ENCODE data around the gene CDC23. TPM values are rescaled to one million over a fixed set of nuclear protein-coding genes. Genes with fewer than 3 reads are reported as not detected.
A peak's percentile ranks its signal among the peaks of the same experiment; 100 is the strongest.
"Not testable (repeated sequence)": the region's sequence is repeated elsewhere in the genome, so short reads cannot be mapped to it uniquely, and the experiment has no call there.

CDC23 gene
- total RNA-seq, 2 experiments from 2014 or later: 34.0 to 38.1 TPM

- Mint-ChIP-seq H3K4me3 (peak overlapping the region; percentile 92), H3K36me3 (ENCODE audit: low read depth) (peaks cover 11% of the 10 kb centered on the region), H3K27ac (peak overlapping the region; percentile 94), H3K9me3 (ENCODE audit: low read depth) (no peaks in the 10 kb centered on the region), H3K4me1 (peaks cover 20% of the 10 kb centered on the region), H3K27me3 (no peaks in the 10 kb centered on the region)
- DNase-seq (peak; percentile 42), ATAC-seq (peak; percentile 34)
- intact Hi-C loops (cut with DNase I, micrococcal nuclease): loop anchor here (1.0 to 10.0 kb wide), 15 partner anchors 34 to 1892 kb away; partner anchors contain the start of genes BRD8 (in 2 of the 2), FAM53C (in 2 of the 2), CDC25C (in 1 of the 2) and ETF1 (in 1 of the 2)
- POLR2A ChIA-PET: interaction anchor here (1.0 to 2.2 kb wide), 6 partner anchors 24 to 330 kb away, joined by 3 to 10 read pairs (median 5); partner anchors contain the start of genes CDC25C, ETF1, KDM3B and KIF20A
- CTCF ChIA-PET: interaction anchor here (0.6 to 2.5 kb wide), 11 partner anchors 10 to 197 kb away, joined by 3 to 18 read pairs (median 3); partner anchors contain the start of genes BRD8, CDC25C, KDM3B and KIF20A
Observed at GRCh38 chr5:138212828-138213160, 329 bp downstream of the CDC23 start.

GRCh38 chr5:138210985-138211384, 2.1 kb downstream of the CDC23 start:
- H3K4me3 Mint-ChIP-seq: peak overlapping the region; percentile 1
- H3K36me3 Mint-ChIP-seq (ENCODE audit: low read depth): peaks cover 13% of the 10 kb centered on the region
- ChIA-PET POLR2A (interaction anchor here (0.6 kb wide), 1 partner anchor 143 kb away, joined by 3 read pairs; no protein-coding TSS in a partner anchor), CTCF (no interaction called here)
- H3K27ac Mint-ChIP-seq: no peak overlapping the region
- intact Hi-C loops (cut with DNase I, micrococcal nuclease): loop anchor here (5.0 to 10.0 kb wide), 4 partner anchors 126 to 1894 kb away; partner anchors contain the start of gene FAM53C (in 1 of the 2)
- no peak for DNase-seq
- H3K27me3 Mint-ChIP-seq: no peaks in the 10 kb centered on the region
- no peaks in the 10 kb centered on the region for H3K9me3 Mint-ChIP-seq (ENCODE audit: low read depth)
- H3K4me1 Mint-ChIP-seq: peaks cover 20% of the 10 kb centered on the region
- ATAC-seq: no peak

GRCh38 chr5:138193859-138194258, 19.3 kb downstream of the CDC23 start:
- H3K4me3 Mint-ChIP-seq; H3K27me3 Mint-ChIP-seq; POLR2A ChIA-PET; ATAC-seq; H3K4me1 Mint-ChIP-seq; DNase-seq; CTCF ChIA-PET; intact Hi-C loops (cut with DNase I, micrococcal nuclease); H3K9me3 Mint-ChIP-seq (ENCODE audit: low read depth); H3K27ac Mint-ChIP-seq: not testable (repeated sequence)
- H3K36me3 Mint-ChIP-seq (ENCODE audit: low read depth): peaks cover 35% of the 10 kb centered on the region

- no peaks in the 10 kb centered on the region for H3K4me1 Mint-ChIP-seq
- ChIA-PET CTCF (no interaction called here), POLR2A (no interaction called here)
- peaks cover 40% of the 10 kb centered on the region for H3K36me3 Mint-ChIP-seq (ENCODE audit: low read depth)
- ATAC-seq: no peak
- no peak for DNase-seq
- H3K27me3 Mint-ChIP-seq: no peaks in the 10 kb centered on the region
- no peak overlapping the region for H3K4me3 Mint-ChIP-seq
- H3K27ac Mint-ChIP-seq: no peak overlapping the region
- intact Hi-C loops (cut with DNase I, micrococcal nuclease): no loop called here
- no peaks in the 10 kb centered on the region for H3K9me3 Mint-ChIP-seq (ENCODE audit: low read depth)
Observed at GRCh38 chr5:138192826-138193225, 20.3 kb downstream of the CDC23 start.

GRCh38 chr5:138188626-138189025, 24.5 kb downstream of the CDC23 start:
- CTCF ChIA-PET: interaction anchor here (0.6 kb wide), 1 partner anchor 162 kb away, joined by 3 read pairs; no protein-coding TSS in a partner anchor
- DNase-seq: no peak
- no peak overlapping the region for H3K4me3 Mint-ChIP-seq
- intact Hi-C loops (cut with DNase I, micrococcal nuclease): no loop called here
- POLR2A ChIA-PET: interaction anchor here (1.0 to 1.6 kb wide), 2 partner anchors 10 to 24 kb away, joined by 3 to 4 read pairs; partner anchors contain the start of genes CDC23 and KIF20A
- no peak overlapping the region for H3K27ac Mint-ChIP-seq
- ATAC-seq: no peak
- H3K4me1 Mint-ChIP-seq: no peaks in the 10 kb centered on the region
- H3K9me3 Mint-ChIP-seq (ENCODE audit: low read depth): no peaks in the 10 kb centered on the region
- H3K27me3 Mint-ChIP-seq: no peaks in the 10 kb centered on the region
- H3K36me3 Mint-ChIP-seq (ENCODE audit: low read depth): peaks cover 54% of the 10 kb centered on the region

GRCh38 chr5:138186002-138186447, 27.1 kb downstream of the CDC23 start:
- intact Hi-C loops (cut with DNase I, micrococcal nuclease): no loop called here
- H3K36me3 Mint-ChIP-seq (ENCODE audit: low read depth): peaks cover 56% of the 10 kb centered on the region
- no peak overlapping the region for H3K27ac Mint-ChIP-seq
- ChIA-PET CTCF (interaction anchor here (0.6 kb wide), 2 partner anchors 18 to 166 kb away, joined by 3 read pairs; no protein-coding TSS in a partner anchor), POLR2A (interaction anchor here (0.8 kb wide), 1 partner anchor 267 kb away, joined by 4 read pairs; no protein-coding TSS in a partner anchor)
- H3K4me3 Mint-ChIP-seq: no peak overlapping the region
- H3K4me1 Mint-ChIP-seq: peaks cover 3% of the 10 kb centered on the region
- H3K27me3 Mint-ChIP-seq: no peaks in the 10 kb centered on the region
- ATAC-seq: no peak
- DNase-seq: no peak
- H3K9me3 Mint-ChIP-seq (ENCODE audit: low read depth): no peaks in the 10 kb centered on the region

GRCh38 chr5:138182808-138183207, 30.3 kb downstream of the CDC23 start:
- Mint-ChIP-seq H3K9me3 (ENCODE audit: low read depth) (no peaks in the 10 kb centered on the region), H3K4me1 (peaks cover 8% of the 10 kb centered on the region), H3K27ac (no peak overlapping the region), H3K4me3 (no peak overlapping the region), H3K36me3 (ENCODE audit: low read depth) (peaks cover 49% of the 10 kb centered on the region), H3K27me3 (no peaks in the 10 kb centered on the region)
- ATAC-seq: no peak
- no peak for DNase-seq
- intact Hi-C loops (cut with DNase I, micrococcal nuclease): no loop called here
- ChIA-PET POLR2A (interaction anchor here (0.6 to 1.2 kb wide), 2 partner anchors 31 to 299 kb away, joined by 4 to 6 read pairs; no protein-coding TSS in a partner anchor), CTCF (interaction anchor here (0.5 kb wide), 1 partner anchor 321 kb away, joined by 3 read pairs; no protein-coding TSS in a partner anchor)

GRCh38 chr5:138180841-138181240, 32.3 kb downstream of the CDC23 start:
- DNase-seq: no peak
- H3K9me3 Mint-ChIP-seq (ENCODE audit: low read depth): no peaks in the 10 kb centered on the region
- ATAC-seq: no peak
- H3K27ac Mint-ChIP-seq: no peak overlapping the region
- H3K36me3 Mint-ChIP-seq (ENCODE audit: low read depth): peaks cover 50% of the 10 kb centered on the region
- no peak overlapping the region for H3K4me3 Mint-ChIP-seq
- POLR2A ChIA-PET: no interaction called here
- intact Hi-C loops (cut with DNase I, micrococcal nuclease): loop anchor here in 1 of 2 experiments (1.0 kb wide), 1 partner anchor 230 kb away; no protein-coding TSS in a partner anchor
- H3K27me3 Mint-ChIP-seq: no peaks in the 10 kb centered on the region
- CTCF ChIA-PET: interaction anchor here (4.4 kb wide), 1 partner anchor 173 kb away, joined by 33 read pairs; the partner anchor contains the start of gene KDM3B
- H3K4me1 Mint-ChIP-seq: peaks cover 16% of the 10 kb centered on the region

- H3K4me3 Mint-ChIP-seq: no peak overlapping the region
- ChIA-PET POLR2A (no interaction called here), CTCF (interaction anchor here (4.4 kb wide), 1 partner anchor 173 kb away, joined by 33 read pairs; the partner anchor contains the start of gene KDM3B)
- no peaks in the 10 kb centered on the region for H3K9me3 Mint-ChIP-seq (ENCODE audit: low read depth)
- intact Hi-C loops (cut with DNase I, micrococcal nuclease): loop anchor here in 1 of 2 experiments (1.0 kb wide), 1 partner anchor 231 kb away; no protein-coding TSS in a partner anchor
- H3K4me1 Mint-ChIP-seq: peaks cover 16% of the 10 kb centered on the region
- H3K36me3 Mint-ChIP-seq (ENCODE audit: low read depth): peaks cover 46% of the 10 kb centered on the region
- H3K27me3 Mint-ChIP-seq: no peaks in the 10 kb centered on the region
- no peak for DNase-seq
- H3K27ac Mint-ChIP-seq: no peak overlapping the region
- no peak for ATAC-seq
Observed at GRCh38 chr5:138180183-138180782, 32.8 kb downstream of the CDC23 start.

- ChIA-PET POLR2A (interaction anchor here (0.6 to 1.2 kb wide), 8 partner anchors 9 to 426 kb away, joined by 3 to 10 read pairs (median 4); partner anchors contain the start of genes CDC23 and FAM53C), CTCF (interaction anchor here (0.5 to 4.4 kb wide), 9 partner anchors 9 to 325 kb away, joined by 3 to 33 read pairs (median 4); partner anchors contain the start of genes CDC23, EGR1 and KDM3B)
- ATAC-seq: no peak
- Mint-ChIP-seq H3K4me3 (no peak overlapping the region), H3K9me3 (ENCODE audit: low read depth) (no peaks in the 10 kb centered on the region), H3K4me1 (peaks cover 16% of the 10 kb centered on the region), H3K36me3 (ENCODE audit: low read depth) (peaks cover 42% of the 10 kb centered on the region), H3K27me3 (no peaks in the 10 kb centered on the region), H3K27ac (no peak overlapping the region)
- intact Hi-C loops (cut with DNase I, micrococcal nuclease): loop anchor here (1.0 to 5.0 kb wide), 6 partner anchors 157 to 1383 kb away; partner anchors contain the start of genes ETF1 (in 1 of the 2) and UBE2D2 (in 1 of the 2)
- peak; percentile 37 for DNase-seq
Observed at GRCh38 chr5:138179277-138179857, 33.8 kb downstream of the CDC23 start.
